Endothelial cell of umbilical vein (primary cell): ENCODE measurements around the gene AKAP8L. TPM values are rescaled to one million over a fixed set of nuclear protein-coding genes. Genes with fewer than 3 reads are reported as not detected.
A peak's percentile ranks its signal among the peaks of the same experiment; 100 is the strongest.

Source experiments
- BruUV-seq: library from RNA; stranded (reverse); fragments of 400-500 nt; replicated peaks from 2 replicates; lab custom pipeline; 2021; lab: Mats Ljungman, UMichigan
- CTCF ChIA-PET: fragments of 300-600, 350-600 bp; sonication (Branson Sonifier 250); formaldehyde crosslinking; loops from one replicate; lab custom pipeline; 2021; ENCODE audit warnings: antibody characterized with exemption, inconsistent platforms; lab: Charles Lee
- POLR2A ChIA-PET: fragments of 300-600, 350-600 bp; sonication (Branson Sonifier 250); formaldehyde crosslinking; loops from one replicate; lab custom pipeline; 2021; ENCODE audit warnings: antibody characterized with exemption, inconsistent platforms; lab: Charles Lee
- DNase-seq: peaks from one replicate; pipeline ENCODE4 v3.0.0-alpha.2; 2011; ENCODE audit warnings: low read depth, low spot score
- FAIRE-seq: peaks from 2 replicates; lab custom pipeline; 2011; peaks lifted over from hg19 to GRCh38; lab: Jason Lieb, UNC
- H2AFZ ChIP-seq: 2 replicates; pipeline ENCODE4 v1.6.0; 2012; ENCODE audit warnings: low read depth, low read length, control low read depth, inconsistent platforms
- H3K27ac ChIP-seq: 2 replicates; pipeline ENCODE4 v1.5.1; 2011; ENCODE audit warnings: low read depth, mild to moderate bottlenecking, control low read depth, low read length, moderate library complexity; ENCODE audit not compliant: insufficient read depth
- H3K27me3 ChIP-seq, 2 experiments: 2 replicates each; pipeline versions ENCODE4 v1.6.0 to v1.6.1; 2011; ENCODE audit warnings: low read length in 2 of 2, mixed read lengths in 1 of 2; ENCODE audit not compliant: control insufficient read depth in 2 of 2, insufficient read depth in 2 of 2
- H3K36me3 ChIP-seq, 2 experiments: 2 replicates in 1 of 2; 3 replicates in 1 of 2; pipeline ENCODE4 v1.5.1; 2011; ENCODE audit warnings: low read length in 2 of 2, mild to moderate bottlenecking in 1 of 2, moderate library complexity in 1 of 2; ENCODE audit not compliant: control insufficient read depth in 2 of 2, insufficient read depth in 2 of 2; ENCODE audit errors: extremely low read depth in 1 of 2
- H3K4me1 ChIP-seq: 3 replicates; pipeline ENCODE4 v1.5.1; 2011; ENCODE audit warnings: mild to moderate bottlenecking, low read length; ENCODE audit not compliant: control insufficient read depth, insufficient read depth; ENCODE audit errors: extremely low read depth
- H3K4me2 ChIP-seq: 2 replicates; pipeline ENCODE4 v1.6.1; 2011; ENCODE audit warnings: low read length, control low read depth, mixed read lengths; ENCODE audit not compliant: insufficient read depth
- H3K4me3 ChIP-seq, 3 experiments: fragments of 200-600 bp in 1 of 3; sonication (generic), shearing (Covaris generic) in 1 of 3; replicated peaks in 1 of 3; 2 replicates each; pipeline ENCODE4 v1.5.1; 2011 to 2016; ENCODE audit warnings: control low read depth in 3 of 3, low read length in 3 of 3, mild to moderate bottlenecking in 2 of 3, inconsistent platforms in 1 of 3, low read depth in 1 of 3, moderate library complexity in 1 of 3; ENCODE audit not compliant: insufficient read depth in 1 of 3
- H3K79me2 ChIP-seq: 2 replicates; pipeline ENCODE4 v1.6.0; 2012; ENCODE audit warnings: low read length, inconsistent platforms; ENCODE audit not compliant: control insufficient read depth, insufficient read depth
- H3K9ac ChIP-seq: replicated peaks from 2 replicates; pipeline ENCODE3; 2011; ENCODE audit warnings: low read length, control low read depth; ENCODE audit not compliant: insufficient read depth; ENCODE audit errors: extremely low read depth
- H3K9me1 ChIP-seq: replicated peaks from 3 replicates; pipeline ENCODE4 v1.6.0; 2011; ENCODE audit warnings: mild to moderate bottlenecking, low read length; ENCODE audit not compliant: control insufficient read depth, insufficient read depth; ENCODE audit errors: extremely low read depth
- H3K9me3 ChIP-seq: replicated peaks from 2 replicates; pipeline ENCODE4 v1.5.1; 2012; ENCODE audit warnings: low read length, inconsistent platforms; ENCODE audit not compliant: control insufficient read depth, insufficient read depth
- H4K20me1 ChIP-seq: replicated peaks from 2 replicates; pipeline ENCODE3; 2011; ENCODE audit warnings: mild to moderate bottlenecking, low read length; ENCODE audit not compliant: control insufficient read depth, insufficient read depth; ENCODE audit errors: extremely low read depth
- EZH2 ChIP-seq: IDR thresholded peaks from 2 replicates; pipeline ENCODE4 v1.6.1; 2012; ENCODE audit warnings: borderline replicate concordance, low read depth, mild to moderate bottlenecking, moderate library complexity, low read length, inconsistent platforms; ENCODE audit not compliant: severe bottlenecking
- FOS ChIP-seq: IDR thresholded peaks from 2 replicates; pipeline ENCODE4 v1.6.1; 2011; ENCODE audit warnings: mild to moderate bottlenecking, low read length, moderate library complexity, borderline replicate concordance; ENCODE audit not compliant: insufficient read depth
- GATA2 ChIP-seq: IDR thresholded peaks from 2 replicates; pipeline ENCODE4 v1.7.0; 2011; ENCODE audit warnings: low read depth, mild to moderate bottlenecking, moderate library complexity, mixed read lengths, low read length; ENCODE audit not compliant: insufficient read length, insufficient read depth
- JUN ChIP-seq: IDR thresholded peaks from 2 replicates; pipeline ENCODE4 v1.6.1; 2011; ENCODE audit warnings: borderline replicate concordance, low read depth; ENCODE audit not compliant: insufficient read length, insufficient read depth
- MYC ChIP-seq: IDR thresholded peaks from one replicate; pipeline ENCODE4 v1.6.1; 2011; ENCODE audit warnings: mild to moderate bottlenecking, low read depth, low read length
- POLR2A ChIP-seq: IDR thresholded peaks from 2 replicates; pipeline ENCODE4 v1.6.1; 2012; ENCODE audit warnings: low read depth, mild to moderate bottlenecking, control low read depth, low read length
- POLR2AphosphoS5 ChIP-seq: IDR thresholded peaks from 2 replicates; pipeline ENCODE4 v1.6.1; 2012; ENCODE audit warnings: low read depth, mild to moderate bottlenecking, control low read depth, low read length, moderate library complexity; ENCODE audit not compliant: insufficient read depth
- dilution Hi-C: fragments of 300-500 bp; cut with MboI; formaldehyde crosslinking; loops from one replicate; pipeline ENCODE4 v1.15.0; 2019; ENCODE audit warnings: low sequenced_read_pairs; ENCODE audit not compliant: extremely low pct_ligation_motif_present
- intact Hi-C: fragments of 100-400 bp; cut with micrococcal nuclease; formaldehyde crosslinking; loops from one replicate; pipeline ENCODE4 v1.10.0; 2022
- polyA plus RNA-seq, 4 experiments: library from polyadenylated mRNA; depleted of rRNA in 3 of 4; stranded (reverse) in 3 of 4; unstranded in 1 of 4; fragments of >200 nt; gene quantifications; 2 replicates each; pipeline versions ENCODE4 v1.2.1 to v1.2.3, GENCODE V29; 2011 to 2012; ENCODE audit warnings: missing spikeins in 1 of 4
- total RNA-seq: library from RNA; stranded (reverse); gene quantifications from 2 replicates; pipeline ENCODE4 v1.2.3, GENCODE V29; 2021
- TF ChIP-seq, protein P1 (sequence below): IDR thresholded peaks from 2 replicates; pipeline ENCODE4 v1.6.1; 2011; ENCODE audit not compliant: insufficient read depth, insufficient read length
- TF ChIP-seq, protein P2 (sequence below), 2 donors: IDR thresholded peaks; 1 replicate in 1 of 2; 2 replicates in 1 of 2; pipeline ENCODE4 v1.5.1; 2011; ENCODE audit warnings: low read length in 2 of 2, mild to moderate bottlenecking in 2 of 2, moderate library complexity in 2 of 2, control low read depth in 1 of 2, inconsistent platforms in 1 of 2, low read depth in 1 of 2; ENCODE audit not compliant: insufficient read depth in 1 of 2; ENCODE audit errors: extremely low read depth in 1 of 2

Gene AKAP8L
- total and polyA plus RNA-seq, 2 donors (not counting 3 experiments of a cell fraction or from before 2014, with no cell fraction given), result 63.9 to 99.6 TPM

DNA sequence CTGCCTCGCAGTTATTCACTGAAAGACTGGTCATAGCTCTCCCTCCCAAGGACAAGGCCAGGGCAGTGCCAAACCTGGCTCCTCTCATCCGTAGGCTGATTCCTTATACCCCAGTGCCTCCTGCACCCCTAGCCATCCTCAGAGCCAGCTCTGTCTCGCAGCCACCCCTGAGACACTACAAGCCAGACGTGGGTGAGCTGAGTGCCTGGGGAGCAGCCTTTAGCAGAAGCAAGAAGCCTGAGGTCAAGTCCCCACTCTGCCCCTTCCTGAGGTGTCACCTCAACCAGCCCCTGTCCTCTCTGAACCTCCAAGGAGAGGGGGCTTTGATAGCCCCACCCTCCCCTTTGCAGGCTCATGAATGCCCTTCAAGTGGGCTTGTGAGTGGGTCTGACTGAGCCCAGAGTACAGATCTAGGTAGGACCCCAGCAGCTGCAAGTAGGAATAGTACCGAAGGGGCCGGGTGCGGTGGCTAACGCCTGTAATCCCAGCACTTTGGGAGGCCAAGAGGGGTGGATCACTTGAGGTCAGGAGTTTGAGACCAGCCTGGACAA is 14.8 kb upstream of the AKAP8L start:
- Histone ChIP-seq H2AFZ (peak overlapping the region; percentile 87), H3K4me2 (peak overlapping the region; percentile 83), H3K36me3 (peaks cover 4 to 7% of the 10 kb centered on the region in 2 experiments), H3K27ac (no peak overlapping the region), H3K9me3 (no peaks in the 10 kb centered on the region), H3K27me3 (no peaks in the 10 kb centered on the region), H4K20me1 (no peaks in the 10 kb centered on the region), H3K9ac (no peak overlapping the region), H3K79me2 (peaks cover 37% of the 10 kb centered on the region), H3K9me1 (no peaks in the 10 kb centered on the region), H3K4me3 (peak overlapping the region in 1 of 3 experiments; percentile 77), H3K4me1 (peaks cover 12% of the 10 kb centered on the region)
- intact Hi-C loops (loop anchor here (1.0 kb wide), 2 partner anchors 20 to 34 kb away; no protein-coding TSS in a partner anchor), dilution Hi-C loops (no loop called here)
- BruUV-seq, result no TSS peak
- DNase-seq (no peak), FAIRE-seq (no peak)
- no peak for TF ChIP-seq MYC
- TF ChIP-seq GATA2, result no peak
- no peak for TF ChIP-seq POLR2A
- no peak for TF ChIP-seq FOS
- no peak for TF ChIP-seq POLR2AphosphoS5
- no peak for TF ChIP-seq JUN
- TF ChIP-seq EZH2, result no peak
- TF ChIP-seq, protein P1, sequence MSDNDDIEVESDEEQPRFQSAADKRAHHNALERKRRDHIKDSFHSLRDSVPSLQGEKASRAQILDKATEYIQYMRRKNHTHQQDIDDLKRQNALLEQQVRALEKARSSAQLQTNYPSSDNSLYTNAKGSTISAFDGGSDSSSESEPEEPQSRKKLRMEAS, result no peak
- TF ChIP-seq, protein P2, sequence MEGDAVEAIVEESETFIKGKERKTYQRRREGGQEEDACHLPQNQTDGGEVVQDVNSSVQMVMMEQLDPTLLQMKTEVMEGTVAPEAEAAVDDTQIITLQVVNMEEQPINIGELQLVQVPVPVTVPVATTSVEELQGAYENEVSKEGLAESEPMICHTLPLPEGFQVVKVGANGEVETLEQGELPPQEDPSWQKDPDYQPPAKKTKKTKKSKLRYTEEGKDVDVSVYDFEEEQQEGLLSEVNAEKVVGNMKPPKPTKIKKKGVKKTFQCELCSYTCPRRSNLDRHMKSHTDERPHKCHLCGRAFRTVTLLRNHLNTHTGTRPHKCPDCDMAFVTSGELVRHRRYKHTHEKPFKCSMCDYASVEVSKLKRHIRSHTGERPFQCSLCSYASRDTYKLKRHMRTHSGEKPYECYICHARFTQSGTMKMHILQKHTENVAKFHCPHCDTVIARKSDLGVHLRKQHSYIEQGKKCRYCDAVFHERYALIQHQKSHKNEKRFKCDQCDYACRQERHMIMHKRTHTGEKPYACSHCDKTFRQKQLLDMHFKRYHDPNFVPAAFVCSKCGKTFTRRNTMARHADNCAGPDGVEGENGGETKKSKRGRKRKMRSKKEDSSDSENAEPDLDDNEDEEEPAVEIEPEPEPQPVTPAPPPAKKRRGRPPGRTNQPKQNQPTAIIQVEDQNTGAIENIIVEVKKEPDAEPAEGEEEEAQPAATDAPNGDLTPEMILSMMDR (IDR thresholded peaks at IDR 0.05; ENCODE audit: extremely low read depth in 1 of 2, insufficient read depth in 1 of 2, low read depth in 1 of 2, low read length in 2 of 2), result no peak
- ChIA-PET CTCF (interaction anchor here (0.7 to 3.6 kb wide), 4 partner anchors 14 to 256 kb away, joined by 3 to 24 read pairs (median 10); partner anchors contain the start of genes AKAP8L and WIZ), POLR2A (interaction anchor here (1.4 to 1.9 kb wide), 2 partner anchors 15 to 19 kb away, joined by 5 to 10 read pairs; partner anchors contain the start of gene AKAP8L)
